Measurements from ENCODE around the gene KRI1.

The KRI1 gene

GRCh38 chr19:10587022-10587838 lies 21.4 kb upstream of the KRI1 start, which contains the start of gene AP1M2:
TSS of gene AP1M2 (minus strand) at chr19:10587312. CDS start at chr19:10587231, 81 bp downstream.
- no peaks in the 10 kb centered on the region for H3K79me2 ChIP-seq (ENCODE audit: low read length)
- H3K27me3 ChIP-seq (replicated peaks; ENCODE audit: insufficient read depth, low read length), result no peaks in the 10 kb centered on the region
- H2AFZ ChIP-seq (ENCODE audit: low read length), result no peak within 1 kb of the TSS
- H3K27ac ChIP-seq (ENCODE audit: low read length), result no peak within 1 kb of the TSS
- no peak within 1 kb of the TSS for H3K4me3 ChIP-seq (ENCODE audit: low read length)
- no peak for DNase-seq
- no peaks in the 10 kb centered on the region for H3K36me3 ChIP-seq (replicated peaks; ENCODE audit: insufficient read depth, low read length)
- TF ChIP-seq EZH2 (optimal IDR thresholded peaks at IDR 0.05; ENCODE audit: low read depth, low read length) (no peak), EZH2phosphoT487 (IDR thresholded peaks at IDR 0.05; ENCODE audit: low read length) (no peak), CTCF (IDR thresholded peaks at IDR 0.05; ENCODE audit: low read length) (no peak)
- no peaks in the 10 kb centered on the region for H3F3A ChIP-seq (ENCODE audit: insufficient read depth, low read length)
- H4K20me1 ChIP-seq (ENCODE audit: insufficient read depth, low read length), result no peaks in the 10 kb centered on the region
- no peak within 1 kb of the TSS for H3K9ac ChIP-seq (ENCODE audit: low read length)
- H3K4me1 ChIP-seq (ENCODE audit: low read length), result no peaks in the 10 kb centered on the region
- H3K9me3 ChIP-seq (replicated peaks; ENCODE audit: insufficient read depth, low read length), result no peaks in the 10 kb centered on the region
- H3K4me2 ChIP-seq (ENCODE audit: low read depth, low read length), result no peak within 1 kb of the TSS
- no peaks in the 10 kb centered on the region for H3K9me2 ChIP-seq (replicated peaks; ENCODE audit: insufficient read depth, low read length)

GRCh38 chr19:10586396-10586795 lies 20.6 kb upstream of the KRI1 start:
- DNase-seq, result no peak
- Histone ChIP-seq H3F3A (ENCODE audit: insufficient read depth, low read length) (no peaks in the 10 kb centered on the region), H3K36me3 (replicated peaks; ENCODE audit: insufficient read depth, low read length) (no peaks in the 10 kb centered on the region), H3K9ac (ENCODE audit: low read length) (no peak overlapping the region), H3K27me3 (replicated peaks; ENCODE audit: insufficient read depth, low read length) (no peaks in the 10 kb centered on the region), H3K9me2 (replicated peaks; ENCODE audit: insufficient read depth, low read length) (no peaks in the 10 kb centered on the region), H2AFZ (ENCODE audit: low read length) (no peak overlapping the region), H3K4me1 (ENCODE audit: low read length) (no peaks in the 10 kb centered on the region), H3K27ac (ENCODE audit: low read length) (no peak overlapping the region), H3K4me2 (ENCODE audit: low read depth, low read length) (no peak overlapping the region), H3K9me3 (replicated peaks; ENCODE audit: insufficient read depth, low read length) (no peaks in the 10 kb centered on the region), H4K20me1 (ENCODE audit: insufficient read depth, low read length) (no peaks in the 10 kb centered on the region), H3K79me2 (ENCODE audit: low read length) (no peaks in the 10 kb centered on the region), H3K4me3 (ENCODE audit: low read length) (no peak overlapping the region)
- no peak for TF ChIP-seq CTCF (IDR thresholded peaks at IDR 0.05; ENCODE audit: low read length)
- no peak for TF ChIP-seq EZH2 (optimal IDR thresholded peaks at IDR 0.05; ENCODE audit: low read depth, low read length)
- no peak for TF ChIP-seq EZH2phosphoT487 (IDR thresholded peaks at IDR 0.05; ENCODE audit: low read length)

GRCh38 chr19:10583036-10583776 lies 17.4 kb upstream of the KRI1 start:
- H3K9me2 ChIP-seq (replicated peaks; ENCODE audit: insufficient read depth, low read length), result no peaks in the 10 kb centered on the region
- H2AFZ ChIP-seq (ENCODE audit: low read length), result no peak overlapping the region
- no peak for DNase-seq
- H3K4me3 ChIP-seq (ENCODE audit: low read length), result no peak overlapping the region
- H3K4me2 ChIP-seq (ENCODE audit: low read depth, low read length), result no peak overlapping the region
- no peaks in the 10 kb centered on the region for H3K79me2 ChIP-seq (ENCODE audit: low read length)
- no peaks in the 10 kb centered on the region for H3K36me3 ChIP-seq (replicated peaks; ENCODE audit: insufficient read depth, low read length)
- no peaks in the 10 kb centered on the region for H3K27me3 ChIP-seq (replicated peaks; ENCODE audit: insufficient read depth, low read length)
- no peaks in the 10 kb centered on the region for H3K4me1 ChIP-seq (ENCODE audit: low read length)
- TF ChIP-seq EZH2 (optimal IDR thresholded peaks at IDR 0.05; ENCODE audit: low read depth, low read length) (no peak), CTCF (IDR thresholded peaks at IDR 0.05; ENCODE audit: low read length) (no peak), EZH2phosphoT487 (IDR thresholded peaks at IDR 0.05; ENCODE audit: low read length) (no peak)
- no peak overlapping the region for H3K27ac ChIP-seq (ENCODE audit: low read length)
- H4K20me1 ChIP-seq (ENCODE audit: insufficient read depth, low read length), result no peaks in the 10 kb centered on the region
- H3F3A ChIP-seq (ENCODE audit: insufficient read depth, low read length), result no peaks in the 10 kb centered on the region
- no peak overlapping the region for H3K9ac ChIP-seq (ENCODE audit: low read length)
- H3K9me3 ChIP-seq (replicated peaks; ENCODE audit: insufficient read depth, low read length), result no peaks in the 10 kb centered on the region

All from MM.1S (cell line).